AG09309 (cell line): ENCODE data around the gene NHERF2.

Experiments used
- DNase-seq: peaks from one replicate; pipeline ENCODE4 v3.0.0-alpha.2; 2010; ENCODE audit warnings: low read depth
- H3K4me3 ChIP-seq: 2 replicates; pipeline ENCODE4 v1.5.1; 2011; ENCODE audit warnings: mild to moderate bottlenecking, low read depth, low read length, moderate library complexity; ENCODE audit not compliant: control insufficient read depth
- CTCF ChIP-seq: IDR thresholded peaks from 2 replicates; pipeline ENCODE4 v1.5.1; 2011; ENCODE audit warnings: mild to moderate bottlenecking, low read depth, low read length, inconsistent platforms; ENCODE audit not compliant: insufficient read depth, control insufficient read depth; ENCODE audit errors: missing control alignments

NHERF2 gene

GRCh38 chr16:2076072-2076865 is 49.6 kb downstream of the NHERF2 start:
- TF ChIP-seq CTCF, result no peak
- no peak for DNase-seq

GRCh38 chr16:2077016-2077415 is 50.3 kb downstream of the NHERF2 start:
- TF ChIP-seq CTCF, result no peak
- no peak overlapping the region for H3K4me3 ChIP-seq
- no peak for DNase-seq

More at GRCh38 chr16:2076072-2076865, 49.6 kb downstream of the NHERF2 start:
- no peak overlapping the region for H3K4me3 ChIP-seq

GRCh38 chr16:2077696-2078095 is 51.0 kb downstream of the NHERF2 start:
- no peak overlapping the region for H3K4me3 ChIP-seq
- DNase-seq, result no peak
- no peak for TF ChIP-seq CTCF

- no peak for TF ChIP-seq CTCF
- no peak for DNase-seq
- H3K4me3 ChIP-seq, result no peak overlapping the region
Observed at GRCh38 chr16:2078096-2078495, 51.4 kb downstream of the NHERF2 start.

GRCh38 chr16:2078691-2079090 is 52.0 kb downstream of the NHERF2 start:
- H3K4me3 ChIP-seq, result no peak overlapping the region
- DNase-seq, result no peak
- no peak for TF ChIP-seq CTCF

- DNase-seq, result no peak
- H3K4me3 ChIP-seq, result no peak overlapping the region
- TF ChIP-seq CTCF, result no peak
Observed at GRCh38 chr16:2079311-2079800, 52.7 kb downstream of the NHERF2 start.
